Measurements from ENCODE around the gene PNMA8B.

The PNMA8B gene

DNA sequence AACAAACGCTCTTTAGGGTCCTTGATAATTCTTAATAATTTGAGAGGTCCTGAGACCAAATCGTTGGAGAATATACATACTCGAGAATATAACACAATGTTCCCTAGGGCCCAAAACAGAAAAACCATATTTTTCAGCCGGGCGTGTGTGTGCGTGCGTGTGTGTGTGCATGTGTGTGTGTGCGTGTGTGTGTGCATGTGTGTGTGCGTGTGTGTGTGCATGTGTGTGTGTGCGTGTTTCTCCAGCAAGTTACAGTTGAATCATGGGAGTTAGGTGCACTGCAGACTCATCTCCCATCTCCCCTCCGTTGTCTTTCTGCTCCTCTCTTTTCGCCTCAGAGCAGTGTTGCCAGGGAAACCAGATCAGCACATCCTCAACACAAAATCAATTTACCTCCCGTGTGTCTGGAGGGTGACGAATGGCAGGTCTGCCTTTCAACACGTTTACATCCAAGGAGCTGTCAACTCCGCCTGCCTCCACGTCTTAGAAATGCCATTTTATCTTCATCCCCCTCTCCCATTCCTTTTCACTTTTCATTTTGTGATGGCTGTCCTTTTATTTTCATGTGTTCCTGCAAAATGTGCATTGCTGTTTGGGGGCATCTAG, 8.3 kb upstream of the PNMA8B start:
- no peak for TF ChIP-seq ZNF565 (CRISPR knock-in tag; conservative IDR thresholded peaks at IDR 0.05; ENCODE audit: low read depth)
- TF ChIP-seq, protein P1, sequence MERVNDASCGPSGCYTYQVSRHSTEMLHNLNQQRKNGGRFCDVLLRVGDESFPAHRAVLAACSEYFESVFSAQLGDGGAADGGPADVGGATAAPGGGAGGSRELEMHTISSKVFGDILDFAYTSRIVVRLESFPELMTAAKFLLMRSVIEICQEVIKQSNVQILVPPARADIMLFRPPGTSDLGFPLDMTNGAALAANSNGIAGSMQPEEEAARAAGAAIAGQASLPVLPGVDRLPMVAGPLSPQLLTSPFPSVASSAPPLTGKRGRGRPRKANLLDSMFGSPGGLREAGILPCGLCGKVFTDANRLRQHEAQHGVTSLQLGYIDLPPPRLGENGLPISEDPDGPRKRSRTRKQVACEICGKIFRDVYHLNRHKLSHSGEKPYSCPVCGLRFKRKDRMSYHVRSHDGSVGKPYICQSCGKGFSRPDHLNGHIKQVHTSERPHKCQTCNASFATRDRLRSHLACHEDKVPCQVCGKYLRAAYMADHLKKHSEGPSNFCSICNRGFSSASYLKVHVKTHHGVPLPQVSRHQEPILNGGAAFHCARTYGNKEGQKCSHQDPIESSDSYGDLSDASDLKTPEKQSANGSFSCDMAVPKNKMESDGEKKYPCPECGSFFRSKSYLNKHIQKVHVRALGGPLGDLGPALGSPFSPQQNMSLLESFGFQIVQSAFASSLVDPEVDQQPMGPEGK (CRISPR knock-in tag; IDR thresholded peaks at IDR 0.05; ENCODE audit: borderline replicate concordance), result no peak
- no peak for TF ChIP-seq TOX (CRISPR knock-in tag; IDR thresholded peaks at IDR 0.05; ENCODE audit: borderline replicate concordance)
- TF ChIP-seq, protein P2, sequence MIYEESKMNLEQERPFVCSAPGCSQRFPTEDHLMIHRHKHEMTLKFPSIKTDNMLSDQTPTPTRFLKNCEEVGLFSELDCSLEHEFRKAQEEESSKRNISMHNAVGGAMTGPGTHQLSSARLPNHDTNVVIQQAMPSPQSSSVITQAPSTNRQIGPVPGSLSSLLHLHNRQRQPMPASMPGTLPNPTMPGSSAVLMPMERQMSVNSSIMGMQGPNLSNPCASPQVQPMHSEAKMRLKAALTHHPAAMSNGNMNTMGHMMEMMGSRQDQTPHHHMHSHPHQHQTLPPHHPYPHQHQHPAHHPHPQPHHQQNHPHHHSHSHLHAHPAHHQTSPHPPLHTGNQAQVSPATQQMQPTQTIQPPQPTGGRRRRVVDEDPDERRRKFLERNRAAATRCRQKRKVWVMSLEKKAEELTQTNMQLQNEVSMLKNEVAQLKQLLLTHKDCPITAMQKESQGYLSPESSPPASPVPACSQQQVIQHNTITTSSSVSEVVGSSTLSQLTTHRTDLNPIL (CRISPR knock-in tag; IDR thresholded peaks at IDR 0.05; ENCODE audit: low read depth), result no peak
- TF ChIP-seq BACH2 (CRISPR knock-in tag; IDR thresholded peaks at IDR 0.05; ENCODE audit: borderline replicate concordance), result no peak
- no peak for TF ChIP-seq TCF4 (CRISPR knock-in tag; IDR thresholded peaks at IDR 0.05; ENCODE audit: borderline replicate concordance)
- no peak for TF ChIP-seq ESRRG (CRISPR knock-in tag; IDR thresholded peaks at IDR 0.05)
- TF ChIP-seq ZC3H10 (CRISPR knock-in tag; IDR thresholded peaks at IDR 0.05), result no peak
- TF ChIP-seq ZFP3 (CRISPR knock-in tag; IDR thresholded peaks at IDR 0.05), result no peak
- TF ChIP-seq, protein P3, sequence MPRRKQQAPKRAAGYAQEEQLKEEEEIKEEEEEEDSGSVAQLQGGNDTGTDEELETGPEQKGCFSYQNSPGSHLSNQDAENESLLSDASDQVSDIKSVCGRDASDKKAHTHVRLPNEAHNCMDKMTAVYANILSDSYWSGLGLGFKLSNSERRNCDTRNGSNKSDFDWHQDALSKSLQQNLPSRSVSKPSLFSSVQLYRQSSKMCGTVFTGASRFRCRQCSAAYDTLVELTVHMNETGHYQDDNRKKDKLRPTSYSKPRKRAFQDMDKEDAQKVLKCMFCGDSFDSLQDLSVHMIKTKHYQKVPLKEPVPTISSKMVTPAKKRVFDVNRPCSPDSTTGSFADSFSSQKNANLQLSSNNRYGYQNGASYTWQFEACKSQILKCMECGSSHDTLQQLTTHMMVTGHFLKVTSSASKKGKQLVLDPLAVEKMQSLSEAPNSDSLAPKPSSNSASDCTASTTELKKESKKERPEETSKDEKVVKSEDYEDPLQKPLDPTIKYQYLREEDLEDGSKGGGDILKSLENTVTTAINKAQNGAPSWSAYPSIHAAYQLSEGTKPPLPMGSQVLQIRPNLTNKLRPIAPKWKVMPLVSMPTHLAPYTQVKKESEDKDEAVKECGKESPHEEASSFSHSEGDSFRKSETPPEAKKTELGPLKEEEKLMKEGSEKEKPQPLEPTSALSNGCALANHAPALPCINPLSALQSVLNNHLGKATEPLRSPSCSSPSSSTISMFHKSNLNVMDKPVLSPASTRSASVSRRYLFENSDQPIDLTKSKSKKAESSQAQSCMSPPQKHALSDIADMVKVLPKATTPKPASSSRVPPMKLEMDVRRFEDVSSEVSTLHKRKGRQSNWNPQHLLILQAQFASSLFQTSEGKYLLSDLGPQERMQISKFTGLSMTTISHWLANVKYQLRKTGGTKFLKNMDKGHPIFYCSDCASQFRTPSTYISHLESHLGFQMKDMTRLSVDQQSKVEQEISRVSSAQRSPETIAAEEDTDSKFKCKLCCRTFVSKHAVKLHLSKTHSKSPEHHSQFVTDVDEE (CRISPR knock-in tag; IDR thresholded peaks at IDR 0.05), result no peak
- TF ChIP-seq ISL1 (CRISPR knock-in tag; IDR thresholded peaks at IDR 0.05), result no peak
- TF ChIP-seq SNAI2 (CRISPR knock-in tag; IDR thresholded peaks at IDR 0.05), result no peak
- TF ChIP-seq, protein P4, sequence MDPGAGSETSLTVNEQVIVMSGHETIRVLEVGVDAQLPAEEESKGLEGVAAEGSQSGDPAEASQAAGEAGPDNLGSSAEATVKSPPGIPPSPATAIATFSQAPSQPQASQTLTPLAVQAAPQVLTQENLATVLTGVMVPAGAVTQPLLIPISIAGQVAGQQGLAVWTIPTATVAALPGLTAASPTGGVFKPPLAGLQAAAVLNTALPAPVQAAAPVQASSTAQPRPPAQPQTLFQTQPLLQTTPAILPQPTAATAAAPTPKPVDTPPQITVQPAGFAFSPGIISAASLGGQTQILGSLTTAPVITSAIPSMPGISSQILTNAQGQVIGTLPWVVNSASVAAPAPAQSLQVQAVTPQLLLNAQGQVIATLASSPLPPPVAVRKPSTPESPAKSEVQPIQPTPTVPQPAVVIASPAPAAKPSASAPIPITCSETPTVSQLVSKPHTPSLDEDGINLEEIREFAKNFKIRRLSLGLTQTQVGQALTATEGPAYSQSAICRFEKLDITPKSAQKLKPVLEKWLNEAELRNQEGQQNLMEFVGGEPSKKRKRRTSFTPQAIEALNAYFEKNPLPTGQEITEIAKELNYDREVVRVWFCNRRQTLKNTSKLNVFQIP (CRISPR knock-in tag; IDR thresholded peaks at IDR 0.05; ENCODE audit: borderline replicate concordance, low read depth), result no peak
- no peak for TF ChIP-seq ZNF8 (CRISPR knock-in tag; IDR thresholded peaks at IDR 0.05)
- no peak for ATAC-seq

DNA sequence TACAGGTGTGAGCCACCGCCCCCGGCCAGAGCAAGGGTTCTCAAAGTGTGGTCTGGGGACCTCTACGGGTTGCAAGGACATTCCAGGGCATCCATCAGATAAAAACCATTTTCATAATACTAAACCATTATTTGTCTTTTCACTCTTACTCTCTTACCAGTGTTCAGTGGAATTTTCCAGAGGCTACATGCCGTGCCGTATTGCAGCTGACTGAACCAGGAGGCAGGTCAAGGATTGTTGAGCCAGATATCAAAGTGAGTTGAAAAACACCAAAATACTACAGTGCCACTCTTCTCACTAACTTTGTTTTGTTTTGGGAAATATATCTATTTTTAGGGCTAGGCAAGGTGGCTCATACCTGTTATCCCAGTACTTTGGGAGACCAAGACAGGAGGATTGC, 7.2 kb upstream of the PNMA8B start:
- ATAC-seq, result no peak
- no peak for TF ChIP-seq GLIS3 (CRISPR knock-in tag; IDR thresholded peaks at IDR 0.05)
- TF ChIP-seq, protein P2 (CRISPR knock-in tag; IDR thresholded peaks at IDR 0.05; ENCODE audit: low read depth), result no peak
- TF ChIP-seq PPARA (CRISPR knock-in tag; IDR thresholded peaks at IDR 0.05; ENCODE audit: borderline replicate concordance), result no peak
- TF ChIP-seq ZFP3 (CRISPR knock-in tag; IDR thresholded peaks at IDR 0.05), result no peak
- TF ChIP-seq ISL1 (CRISPR knock-in tag; IDR thresholded peaks at IDR 0.05), result no peak
- TF ChIP-seq RARB (CRISPR knock-in tag; IDR thresholded peaks at IDR 0.05), result no peak
- no peak for TF ChIP-seq BACH2 (CRISPR knock-in tag; IDR thresholded peaks at IDR 0.05; ENCODE audit: borderline replicate concordance)
- TF ChIP-seq TOX (CRISPR knock-in tag; IDR thresholded peaks at IDR 0.05; ENCODE audit: borderline replicate concordance), result no peak
- TF ChIP-seq, protein P3 (CRISPR knock-in tag; IDR thresholded peaks at IDR 0.05), result no peak
- TF ChIP-seq, protein P5, sequence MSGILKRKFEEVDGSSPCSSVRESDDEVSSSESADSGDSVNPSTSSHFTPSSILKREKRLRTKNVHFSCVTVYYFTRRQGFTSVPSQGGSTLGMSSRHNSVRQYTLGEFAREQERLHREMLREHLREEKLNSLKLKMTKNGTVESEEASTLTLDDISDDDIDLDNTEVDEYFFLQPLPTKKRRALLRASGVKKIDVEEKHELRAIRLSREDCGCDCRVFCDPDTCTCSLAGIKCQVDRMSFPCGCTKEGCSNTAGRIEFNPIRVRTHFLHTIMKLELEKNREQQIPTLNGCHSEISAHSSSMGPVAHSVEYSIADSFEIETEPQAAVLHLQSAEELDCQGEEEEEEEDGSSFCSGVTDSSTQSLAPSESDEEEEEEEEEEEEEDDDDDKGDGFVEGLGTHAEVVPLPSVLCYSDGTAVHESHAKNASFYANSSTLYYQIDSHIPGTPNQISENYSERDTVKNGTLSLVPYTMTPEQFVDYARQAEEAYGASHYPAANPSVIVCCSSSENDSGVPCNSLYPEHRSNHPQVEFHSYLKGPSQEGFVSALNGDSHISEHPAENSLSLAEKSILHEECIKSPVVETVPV (CRISPR knock-in tag; IDR thresholded peaks at IDR 0.05), result no peak
- no peak for TF ChIP-seq ZNF70 (CRISPR knock-in tag; IDR thresholded peaks at IDR 0.05)
- no peak for TF ChIP-seq ESRRG (CRISPR knock-in tag; IDR thresholded peaks at IDR 0.05)
- TF ChIP-seq ARNTL (CRISPR knock-in tag; IDR thresholded peaks at IDR 0.05; ENCODE audit: borderline replicate concordance, low read depth), result no peak
- TF ChIP-seq, protein P1 (CRISPR knock-in tag; IDR thresholded peaks at IDR 0.05; ENCODE audit: borderline replicate concordance), result no peak
- TF ChIP-seq OSR1 (CRISPR knock-in tag; IDR thresholded peaks at IDR 0.05), result no peak
- TF ChIP-seq ZFP30 (CRISPR knock-in tag; IDR thresholded peaks at IDR 0.05), result no peak
- TF ChIP-seq ZNF8 (CRISPR knock-in tag; IDR thresholded peaks at IDR 0.05), result no peak
